Neural progenitor cell (in vitro differentiated cells): ENCODE results near the gene CMTM4.

Experiments used
- EZH2 ChIP-seq: fragments of 200-600 bp; sonication (generic); IDR thresholded peaks from 2 replicates; pipeline ENCODE4 v1.6.1; 2017; ENCODE audit warnings: antibody characterized with exemption, mild to moderate bottlenecking, moderate library complexity
- TF ChIP-seq, protein P1 (sequence below): fragments of 200-600 bp; sonication (generic); IDR thresholded peaks from 2 replicates; pipeline ENCODE4 v1.5.1; 2017; ENCODE audit warnings: antibody characterized with exemption, mild to moderate bottlenecking

GRCh38 chr16:66590322-66590721, 106.2 kb downstream of the CMTM4 start:
- TF ChIP-seq, protein P1, sequence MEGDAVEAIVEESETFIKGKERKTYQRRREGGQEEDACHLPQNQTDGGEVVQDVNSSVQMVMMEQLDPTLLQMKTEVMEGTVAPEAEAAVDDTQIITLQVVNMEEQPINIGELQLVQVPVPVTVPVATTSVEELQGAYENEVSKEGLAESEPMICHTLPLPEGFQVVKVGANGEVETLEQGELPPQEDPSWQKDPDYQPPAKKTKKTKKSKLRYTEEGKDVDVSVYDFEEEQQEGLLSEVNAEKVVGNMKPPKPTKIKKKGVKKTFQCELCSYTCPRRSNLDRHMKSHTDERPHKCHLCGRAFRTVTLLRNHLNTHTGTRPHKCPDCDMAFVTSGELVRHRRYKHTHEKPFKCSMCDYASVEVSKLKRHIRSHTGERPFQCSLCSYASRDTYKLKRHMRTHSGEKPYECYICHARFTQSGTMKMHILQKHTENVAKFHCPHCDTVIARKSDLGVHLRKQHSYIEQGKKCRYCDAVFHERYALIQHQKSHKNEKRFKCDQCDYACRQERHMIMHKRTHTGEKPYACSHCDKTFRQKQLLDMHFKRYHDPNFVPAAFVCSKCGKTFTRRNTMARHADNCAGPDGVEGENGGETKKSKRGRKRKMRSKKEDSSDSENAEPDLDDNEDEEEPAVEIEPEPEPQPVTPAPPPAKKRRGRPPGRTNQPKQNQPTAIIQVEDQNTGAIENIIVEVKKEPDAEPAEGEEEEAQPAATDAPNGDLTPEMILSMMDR = no peak
- no peak for TF ChIP-seq EZH2
